ENCODE data around the gene BMERB1.
"Not testable (repeated sequence)": the region's sequence is repeated elsewhere in the genome, so short reads cannot be mapped to it uniquely, and the experiment has no call there.

Gene BMERB1

GRCh38 chr16:15526731-15527130 is 92.3 kb downstream of the BMERB1 start:
- no peak for DNase-seq

GRCh38 chr16:15529673-15530072 is 95.3 kb downstream of the BMERB1 start:
- no peak for DNase-seq

GRCh38 chr16:15530085-15530484 is 95.7 kb downstream of the BMERB1 start:
- no peak for DNase-seq

- no peak for DNase-seq
These were observed 98.4 kb downstream of the BMERB1 start for GRCh38 chr16:15532825-15533224.

- DNase-seq: no peak
These were observed 99.0 kb downstream of the BMERB1 start for GRCh38 chr16:15533386-15533785.

- no peak for DNase-seq
These were observed 101.4 kb downstream of the BMERB1 start for GRCh38 chr16:15535772-15536171.

- DNase-seq: no peak
These were observed 102.5 kb downstream of the BMERB1 start for GRCh38 chr16:15536843-15537242.

GRCh38 chr16:15538507-15538906 is 104.1 kb downstream of the BMERB1 start:
- DNase-seq: no peak

- DNase-seq: no peak
These were observed 104.8 kb downstream of the BMERB1 start for GRCh38 chr16:15539197-15539596.

- DNase-seq: no peak
These were observed 107.9 kb downstream of the BMERB1 start for GRCh38 chr16:15542261-15542660.

- no peak for DNase-seq
These were observed 108.5 kb downstream of the BMERB1 start for GRCh38 chr16:15542734-15543347.

GRCh38 chr16:15544405-15544804 is 110.0 kb downstream of the BMERB1 start:
- DNase-seq: no peak

GRCh38 chr16:15545544-15545943 is 111.2 kb downstream of the BMERB1 start:
- DNase-seq: no peak

- not testable (repeated sequence) for DNase-seq
These were observed 112.8 kb downstream of the BMERB1 start for GRCh38 chr16:15547072-15547767.

GRCh38 chr16:15547768-15548096 is 113.3 kb downstream of the BMERB1 start:
- DNase-seq: no peak

- DNase-seq: no peak
These were observed 114.1 kb downstream of the BMERB1 start for GRCh38 chr16:15548482-15548891.

- DNase-seq: peak; percentile 45
These were observed 118.1 kb downstream of the BMERB1 start for GRCh38 chr16:15552507-15552906.

GRCh38 chr16:15553313-15554088 is 119.1 kb downstream of the BMERB1 start:
- peak; percentile 42 for DNase-seq

GRCh38 chr16:15556130-15556529 is 121.7 kb downstream of the BMERB1 start:
- no peak for DNase-seq

GRCh38 chr16:15557258-15557657 is 122.9 kb downstream of the BMERB1 start:
- DNase-seq: no peak

GRCh38 chr16:15559176-15559575 is 124.8 kb downstream of the BMERB1 start:
- no peak for DNase-seq

- DNase-seq: no peak
These were observed 130.4 kb downstream of the BMERB1 start for GRCh38 chr16:15564604-15565339.

- DNase-seq: no peak
These were observed 131.7 kb downstream of the BMERB1 start for GRCh38 chr16:15566095-15566494.
